Aorta (tissue), 5 donors: Measurements from ENCODE around the gene KRT35. TPM values are rescaled to one million over a fixed set of nuclear protein-coding genes. Genes with fewer than 3 reads are reported as not detected.

ENCODE experiments used
- ATAC-seq: fragments of 200-7000 bp; cut with Tn5 transposase; one replicate; pipeline ENCODE4 v1.9.1; 2022; ENCODE audit warnings: moderate library complexity; ENCODE audit not compliant: low FRiP score
- DNase-seq, 2 donors: peaks; one replicate each; pipeline ENCODE4 v3.0.0-alpha.2; 2020
- H3K27ac ChIP-seq, 2 donors: one replicate each; pipeline ENCODE4 v1.5.1; 2013; ENCODE audit warnings: low read length in 2 of 2, mild to moderate bottlenecking in 2 of 2, moderate library complexity in 2 of 2, control low read depth in 1 of 2, inconsistent platforms in 1 of 2, low read depth in 1 of 2
- H3K27me3 ChIP-seq, 2 donors: one replicate each; pipeline ENCODE4 v1.6.1; 2013; ENCODE audit warnings: control low read depth in 1 of 2, low read length in 1 of 2, mild to moderate bottlenecking in 1 of 2, moderate library complexity in 1 of 2; ENCODE audit not compliant: insufficient read depth in 2 of 2, control insufficient read depth in 1 of 2
- H3K36me3 ChIP-seq, 2 donors: one replicate each; pipeline ENCODE4 v1.6.1; 2013; ENCODE audit warnings: control low read depth in 1 of 2, low read length in 1 of 2, mild to moderate bottlenecking in 1 of 2; ENCODE audit not compliant: insufficient read depth in 2 of 2, control insufficient read depth in 1 of 2
- H3K4me1 ChIP-seq, 2 donors: one replicate each; pipeline ENCODE4 v1.6.1; 2013; ENCODE audit warnings: low read length in 2 of 2, control low read depth in 1 of 2, mild to moderate bottlenecking in 1 of 2, moderate library complexity in 1 of 2; ENCODE audit not compliant: insufficient read depth in 2 of 2, control insufficient read depth in 1 of 2
- H3K4me3 ChIP-seq, 2 donors: one replicate each; pipeline ENCODE4 v1.5.1; 2013; ENCODE audit warnings: low read length in 2 of 2, control low read depth in 1 of 2, mild to moderate bottlenecking in 1 of 2
- H3K9me3 ChIP-seq: one replicate; pipeline ENCODE4 v1.6.1; 2013; ENCODE audit warnings: mild to moderate bottlenecking, low read length; ENCODE audit not compliant: control insufficient read depth
- WGBS, 2 donors: extraction: QIAGEN DNeasy Blood & Tissue Kit; methylation state at CpG; one replicate each; pipeline ENCODE4 v1.1.7; 2013; 5-methylcytosine and 5-hydroxymethylcytosine counted together
- intact Hi-C, 2 donors: fragments of 100-400 bp; cut with DNase I; formaldehyde crosslinking; loops; one replicate each; pipeline versions ENCODE4 v1.14.2 to v1.15.0; 2022
- polyA plus RNA-seq, 2 donors: library from polyadenylated mRNA; stranded (reverse); fragments of 200-250 nt; gene quantifications; one replicate each; pipeline ENCODE4 v1.2.3, GENCODE V29; 2013
- total RNA-seq, 2 donors: library from RNA; stranded (reverse); fragmentation: NEBNext Ultra II Directional; extraction: Animal tissue kit (Norgen Biotek cat#: 25700); gene quantifications; one replicate each; pipeline ENCODE4 v1.2.1, GENCODE V29; 2021
- donor health status: healthy with polysubstance abuse.
- donor health status: Bipolar disorder and iron deficiency.
- donor health status: DM: no; HTN: no; CAD: no.
- donor health status: DM: no; HTN: no; CAD: no.
- donor health status: DM: yes; HTN: yes; CAD: no.

KRT35 gene
- total and polyA plus RNA-seq, 4 donors, result not detected

- WGBS, 2 donors, result 95% methylated on average over 12 of the region's 12 CpGs
Measured at GRCh38 chr17:41522301-41523224, 41.6 kb upstream of the KRT35 start.

DNA sequence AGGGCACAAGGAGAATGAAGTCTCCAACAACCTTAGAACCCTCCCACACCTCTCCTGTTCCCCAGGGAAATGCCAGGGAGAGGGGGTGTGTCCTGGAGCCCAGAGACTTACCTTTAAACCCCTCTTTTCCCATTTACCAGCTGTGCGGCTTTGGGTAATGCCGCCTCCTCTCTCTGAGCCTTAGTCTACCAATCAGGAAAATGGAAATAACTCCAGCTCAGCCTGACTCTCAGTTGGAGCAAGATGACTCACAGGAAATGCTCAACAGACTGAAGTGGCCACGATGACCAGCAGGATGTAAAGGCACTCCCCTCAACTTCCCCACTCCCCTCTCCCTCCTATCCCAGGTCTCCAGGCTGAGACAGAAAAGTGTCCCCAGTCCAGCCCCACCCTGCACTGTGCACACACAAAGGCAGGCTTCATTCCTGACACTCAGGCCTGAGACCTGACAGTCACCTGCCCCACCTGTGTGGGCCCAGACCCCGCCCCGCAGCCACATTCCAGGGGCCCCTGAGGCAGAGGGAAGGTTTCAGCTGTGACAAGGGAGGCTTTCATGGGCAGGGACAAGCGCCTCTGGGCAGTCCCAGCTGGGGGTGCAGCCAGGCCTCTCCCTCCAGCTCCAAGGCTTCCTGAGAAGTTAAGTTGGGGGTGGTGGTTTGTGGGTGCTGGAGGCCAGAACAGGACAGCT is 40.8 kb upstream of the KRT35 start:
- no peak for DNase-seq
- peak; percentile 20 for ATAC-seq
- no peaks in the 10 kb centered on the region for H3K36me3 ChIP-seq
- H3K27ac ChIP-seq, result no peak overlapping the region
- no peak overlapping the region for H3K4me3 ChIP-seq
- intact Hi-C loops, result no loop called here
- H3K9me3 ChIP-seq, result no peaks in the 10 kb centered on the region
- WGBS, 2 donors, result 77 to 79% methylated on average over 6 of the region's 6 CpGs
- H3K4me1 ChIP-seq, result no peaks in the 10 kb centered on the region
- no peaks in the 10 kb centered on the region for H3K27me3 ChIP-seq

More at GRCh38 chr17:41522301-41523224, 41.6 kb upstream of the KRT35 start:
- intact Hi-C loops, result no loop called here
- H3K9me3 ChIP-seq, result no peaks in the 10 kb centered on the region
- no peaks in the 10 kb centered on the region for H3K4me1 ChIP-seq
- H3K27ac ChIP-seq, result no peak overlapping the region
- no peak for ATAC-seq
- DNase-seq, result no peak
- H3K36me3 ChIP-seq, result no peaks in the 10 kb centered on the region
- no peaks in the 10 kb centered on the region for H3K27me3 ChIP-seq
- no peak overlapping the region for H3K4me3 ChIP-seq

DNA sequence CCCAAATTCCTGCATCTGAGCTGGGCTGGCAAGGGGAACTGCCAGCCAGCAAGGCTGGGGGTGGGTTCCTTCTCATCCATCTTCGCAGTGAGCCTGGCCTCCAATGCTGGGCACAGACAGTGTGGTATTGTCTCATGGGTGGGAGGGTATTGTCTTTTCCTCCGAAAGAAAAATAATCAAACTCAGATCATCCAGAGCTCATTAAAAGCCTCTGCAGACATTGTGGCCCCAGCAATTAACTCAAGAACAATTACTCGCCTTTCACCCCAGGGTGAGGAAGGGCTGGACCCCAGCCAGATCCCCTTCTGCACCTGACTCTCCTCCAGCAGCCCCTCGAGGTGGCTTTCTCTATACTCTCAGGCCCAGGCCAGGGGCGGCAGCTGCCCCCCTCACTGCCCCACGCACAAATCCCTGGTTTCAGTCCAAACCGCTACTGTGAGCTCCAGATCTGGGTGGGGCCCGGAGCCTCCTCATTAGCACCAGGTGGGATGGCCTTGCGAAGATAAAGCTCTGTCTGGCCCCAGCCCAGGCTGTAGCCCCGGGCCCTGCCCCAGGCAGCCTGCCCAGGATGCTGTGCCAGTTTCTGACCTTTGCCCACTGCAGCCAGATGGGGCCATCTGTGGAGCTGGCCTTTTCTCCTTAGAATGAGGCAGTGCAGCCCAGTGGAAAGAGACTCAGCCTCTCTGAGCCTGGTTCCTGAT is 40.0 kb upstream of the KRT35 start:
- Histone ChIP-seq H3K27ac (no peak overlapping the region), H3K36me3 (no peaks in the 10 kb centered on the region), H3K4me1 (no peaks in the 10 kb centered on the region), H3K4me3 (no peak overlapping the region), H3K9me3 (no peaks in the 10 kb centered on the region), H3K27me3 (no peaks in the 10 kb centered on the region)
- intact Hi-C loops, result no loop called here
- no peak for DNase-seq
- no peak for ATAC-seq
- WGBS, 2 donors, result 77 to 81% methylated on average over 10 of the region's 10 CpGs

GRCh38 chr17:41519501-41520224 is 38.7 kb upstream of the KRT35 start:
- Histone ChIP-seq H3K27ac (no peak overlapping the region), H3K4me1 (no peaks in the 10 kb centered on the region), H3K9me3 (no peaks in the 10 kb centered on the region), H3K4me3 (no peak overlapping the region), H3K36me3 (no peaks in the 10 kb centered on the region), H3K27me3 (no peaks in the 10 kb centered on the region)
- ATAC-seq (no peak), DNase-seq (no peak)
- intact Hi-C loops, result no loop called here
- 36 to 37% methylated on average over 11 of the region's 11 CpGs for WGBS, 2 donors

DNA sequence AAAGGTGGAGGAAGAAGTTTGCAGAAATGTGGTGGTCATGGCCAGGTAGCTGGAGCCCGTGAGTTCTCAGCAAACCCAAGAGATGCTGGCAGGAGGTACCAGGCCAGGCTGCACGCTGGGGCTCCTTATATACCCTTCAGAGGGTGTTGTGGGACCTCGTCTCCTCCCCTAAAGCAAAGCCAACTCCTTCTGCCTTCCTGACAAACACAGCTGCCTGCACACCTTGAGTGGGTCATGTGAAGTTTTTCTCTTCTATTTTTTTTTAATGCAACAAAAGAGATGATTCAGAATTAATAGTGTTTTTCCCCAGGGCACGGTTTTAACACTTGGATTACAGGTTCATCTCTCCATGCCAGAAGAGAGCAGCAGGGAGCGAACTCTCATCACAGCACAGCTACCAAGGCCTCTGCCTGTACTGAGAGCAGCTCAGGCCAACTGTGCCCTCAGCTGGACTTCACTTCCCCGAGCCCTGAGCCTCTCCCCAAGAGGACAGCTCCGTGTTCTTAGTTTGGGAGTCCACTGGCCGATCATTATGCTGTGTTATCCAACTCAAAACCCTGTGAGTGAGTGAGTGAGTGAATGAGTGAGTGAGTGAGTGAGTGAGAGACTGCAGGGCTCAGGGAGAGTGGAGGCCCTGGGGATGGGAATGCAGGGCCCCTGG is 38.0 kb upstream of the KRT35 start, which contains the start of gene KRT15:
Gene KRT15, minus strand, starts transcription at position 102 of the 661 bp plus-strand sequence. Its CDS starts 63 bp downstream, at position 39.
- H3K4me1 ChIP-seq, result no peaks in the 10 kb centered on the region
- intact Hi-C loops, result no loop called here
- no peaks in the 10 kb centered on the region for H3K9me3 ChIP-seq
- no peak within 1 kb of the TSS for H3K27ac ChIP-seq
- H3K36me3 ChIP-seq, result no peaks in the 10 kb centered on the region
- WGBS, 2 donors, result 73 to 74% methylated on average over 8 of the region's 8 CpGs
- H3K4me3 ChIP-seq, result no peak within 1 kb of the TSS
- DNase-seq (no peak), ATAC-seq (no peak)
- no peaks in the 10 kb centered on the region for H3K27me3 ChIP-seq

DNA sequence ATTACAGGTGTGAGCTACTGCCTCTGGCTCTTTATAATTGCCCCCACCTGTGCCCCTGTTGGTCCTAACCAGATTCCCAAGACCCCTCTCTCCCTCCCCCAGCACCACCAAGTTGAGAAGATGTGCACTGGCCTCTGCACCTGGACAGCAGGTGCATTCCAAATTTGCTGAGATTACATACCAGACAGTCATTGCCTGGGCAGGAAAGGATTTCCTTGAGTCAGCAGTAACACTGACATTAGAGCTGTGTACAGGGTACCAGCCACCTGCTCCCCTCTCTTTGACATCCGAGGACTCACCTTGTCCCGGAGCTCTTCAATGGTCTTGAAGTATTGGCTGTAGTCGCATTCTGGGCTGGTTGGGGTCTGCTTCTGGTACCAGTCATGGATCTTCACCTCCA is 37.1 kb upstream of the KRT35 start:
- H3K4me1 ChIP-seq, result no peaks in the 10 kb centered on the region
- 95 to 97% methylated on average over 3 of the region's 3 CpGs for WGBS, 2 donors
- no peak overlapping the region for H3K4me3 ChIP-seq
- no peak for ATAC-seq
- H3K27ac ChIP-seq, result no peak overlapping the region
- no peak for DNase-seq
- H3K27me3 ChIP-seq, result no peaks in the 10 kb centered on the region
- H3K36me3 ChIP-seq, result no peaks in the 10 kb centered on the region
- intact Hi-C loops, result no loop called here
- H3K9me3 ChIP-seq, result no peaks in the 10 kb centered on the region

DNA sequence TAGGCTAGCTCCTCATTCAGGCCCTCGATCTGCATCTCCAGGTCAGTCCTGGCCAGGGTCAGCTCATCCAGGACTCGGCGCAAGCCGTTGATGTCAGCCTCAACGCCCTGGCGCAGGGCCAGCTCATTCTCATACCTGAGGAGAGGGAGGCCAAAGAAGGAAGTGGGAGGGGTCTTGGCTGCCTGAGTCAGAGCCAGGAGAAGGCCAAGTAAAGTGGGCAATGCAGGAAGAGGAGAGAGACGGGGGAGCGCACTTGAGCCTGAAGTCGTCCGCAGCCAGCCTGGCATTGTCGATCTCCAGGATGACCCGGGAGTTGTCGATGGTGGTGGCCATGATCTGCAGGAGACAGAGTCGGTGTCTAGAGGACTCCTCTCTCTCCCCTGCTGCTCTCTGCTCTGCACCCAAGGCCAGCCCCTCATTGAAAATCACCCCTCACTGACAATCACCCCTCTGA is 35.9 kb upstream of the KRT35 start:
- intact Hi-C loops, result no loop called here
- no peak for DNase-seq
- Histone ChIP-seq H3K27ac (no peak overlapping the region), H3K36me3 (no peaks in the 10 kb centered on the region), H3K4me3 (no peak overlapping the region), H3K27me3 (no peaks in the 10 kb centered on the region), H3K4me1 (no peaks in the 10 kb centered on the region), H3K9me3 (no peaks in the 10 kb centered on the region)
- WGBS, 2 donors, result 88 to 91% methylated on average over 14 of the region's 14 CpGs
- no peak for ATAC-seq
